Loucy (cell line): ENCODE measurements around the gene HOXD13.

Source experiments
- H2AFZ ChIP-seq: fragments of 200-600 bp; sonication (generic); 2 replicates; pipeline ENCODE4 v1.6.0; 2016; ENCODE audit warnings: antibody characterized with exemption, mild to moderate bottlenecking, low read length, moderate library complexity
- H3F3A ChIP-seq: fragments of 200-600 bp; 2 replicates; pipeline ENCODE4 v1.6.0; 2016; ENCODE audit warnings: antibody characterized with exemption, low read depth, mild to moderate bottlenecking
- H3K27me3 ChIP-seq: fragments of 200-600 bp; sonication (generic); 2 replicates; pipeline ENCODE4 v1.6.1; 2014; ENCODE audit warnings: low read length, mild to moderate bottlenecking; ENCODE audit not compliant: insufficient read depth, poor library complexity, severe bottlenecking
- H3K36me3 ChIP-seq: fragments of 200-600 bp; sonication (generic); 2 replicates; pipeline ENCODE4 v1.6.1; 2016; ENCODE audit warnings: low read length; ENCODE audit not compliant: insufficient read depth
- H3K4me1 ChIP-seq: fragments of 200-600 bp; sonication (generic); 2 replicates; pipeline ENCODE4 v1.5.1; 2014; ENCODE audit warnings: low read length, mild to moderate bottlenecking; ENCODE audit not compliant: insufficient read depth, poor library complexity, severe bottlenecking
- H3K4me2 ChIP-seq: fragments of 200-600 bp; sonication (generic); 2 replicates; pipeline ENCODE4 v1.6.0; 2014; ENCODE audit warnings: antibody characterized with exemption, low read length, low read depth, mild to moderate bottlenecking; ENCODE audit not compliant: poor library complexity, severe bottlenecking
- H3K4me3 ChIP-seq: fragments of 200-600 bp; sonication (generic); 2 replicates; pipeline ENCODE4 v1.5.1; 2014; ENCODE audit warnings: low read length, mild to moderate bottlenecking, mixed read lengths; ENCODE audit not compliant: poor library complexity, severe bottlenecking
- H3K79me2 ChIP-seq: fragments of 200-600 bp; sonication (generic); 2 replicates; pipeline ENCODE4 v1.6.1; 2014; ENCODE audit warnings: low read length; ENCODE audit not compliant: insufficient read depth
- H3K9ac ChIP-seq: fragments of 200-600 bp; sonication (generic); 2 replicates; pipeline ENCODE4 v1.6.0; 2014; ENCODE audit warnings: mild to moderate bottlenecking, low read depth, low read length, moderate library complexity; ENCODE audit not compliant: poor library complexity, severe bottlenecking
- H3K9me2 ChIP-seq: fragments of 200-600 bp; sonication (generic); replicated peaks from 2 replicates; pipeline ENCODE4 v1.6.1; 2016; ENCODE audit warnings: low read depth, low read length, mixed read lengths
- H3K9me3 ChIP-seq: fragments of 200-600 bp; sonication (generic); 2 replicates; pipeline ENCODE4 v1.6.1; 2014; ENCODE audit warnings: mild to moderate bottlenecking, antibody characterized with exemption, low read length, low read depth; ENCODE audit not compliant: insufficient read depth
- H4K20me1 ChIP-seq: fragments of 200-600 bp; sonication (generic); 2 replicates; pipeline ENCODE4 v1.6.0; 2014; ENCODE audit warnings: antibody characterized with exemption, low read length, mild to moderate bottlenecking; ENCODE audit not compliant: insufficient read depth, poor library complexity, severe bottlenecking
- CTCF ChIP-seq: fragments of 200-600 bp; sonication (generic); conservative IDR thresholded peaks from 2 replicates; pipeline ENCODE4 v1.5.1; 2014; ENCODE audit warnings: mild to moderate bottlenecking, antibody characterized with exemption, low read length
- EZH2phosphoT487 ChIP-seq: fragments of 200-600 bp; IDR thresholded peaks from 2 replicates; pipeline ENCODE4 v1.6.1; 2018; ENCODE audit warnings: antibody characterized with exemption, mild to moderate bottlenecking, moderate library complexity, borderline replicate concordance

Gene HOXD13

GRCh38 chr2:176130957-176131847 is 38.7 kb downstream of the HOXD13 start:
- Histone ChIP-seq H3K79me2 (no peaks in the 10 kb centered on the region), H3K27me3 (no peaks in the 10 kb centered on the region), H3K4me3 (no peak overlapping the region), H3K4me1 (no peaks in the 10 kb centered on the region), H3K9me3 (no peaks in the 10 kb centered on the region), H4K20me1 (no peaks in the 10 kb centered on the region), H3F3A (no peaks in the 10 kb centered on the region), H3K9ac (no peak overlapping the region), H2AFZ (no peak overlapping the region), H3K9me2 (no peaks in the 10 kb centered on the region), H3K36me3 (no peaks in the 10 kb centered on the region), H3K4me2 (no peak overlapping the region)
- TF ChIP-seq CTCF (no peak), EZH2phosphoT487 (no peak)

- Histone ChIP-seq H3K4me2 (no peak overlapping the region), H2AFZ (no peak overlapping the region), H3K9ac (no peak overlapping the region), H3K36me3 (no peaks in the 10 kb centered on the region), H3F3A (no peaks in the 10 kb centered on the region), H4K20me1 (no peaks in the 10 kb centered on the region), H3K79me2 (no peaks in the 10 kb centered on the region), H3K9me2 (no peaks in the 10 kb centered on the region), H3K27me3 (no peaks in the 10 kb centered on the region), H3K9me3 (no peaks in the 10 kb centered on the region), H3K4me1 (no peaks in the 10 kb centered on the region), H3K4me3 (no peak overlapping the region)
- TF ChIP-seq EZH2phosphoT487: no peak
Measured at GRCh38 chr2:176131848-176132158, 39.3 kb downstream of the HOXD13 start.

- no peaks in the 10 kb centered on the region for H3K27me3 ChIP-seq
- H2AFZ ChIP-seq: no peak overlapping the region
- no peak overlapping the region for H3K9ac ChIP-seq
- no peaks in the 10 kb centered on the region for H3K36me3 ChIP-seq
- TF ChIP-seq EZH2phosphoT487 (no peak), CTCF (no peak)
- no peak overlapping the region for H3K4me2 ChIP-seq
- no peak overlapping the region for H3K4me3 ChIP-seq
- H3K9me3 ChIP-seq: no peaks in the 10 kb centered on the region
- peaks cover 4% of the 10 kb centered on the region for H3K4me1 ChIP-seq
- H3F3A ChIP-seq: no peaks in the 10 kb centered on the region
- no peaks in the 10 kb centered on the region for H3K9me2 ChIP-seq
- no peaks in the 10 kb centered on the region for H3K79me2 ChIP-seq
- no peaks in the 10 kb centered on the region for H4K20me1 ChIP-seq
Measured at GRCh38 chr2:176132205-176133171, 40.0 kb downstream of the HOXD13 start.
